Right lobe of liver (tissue), 6 donors: ENCODE data around the gene SLC31A1. TPM values are rescaled to one million over a fixed set of nuclear protein-coding genes. Genes with fewer than 3 reads are reported as not detected.
"Not testable (repeated sequence)": the region's sequence is repeated elsewhere in the genome, so short reads cannot be mapped to it uniquely, and the experiment has no call there.

ENCODE experiments used
- ATAC-seq, 4 donors: fragments of 200-7000 bp; cut with Tn5 transposase; one replicate each; pipeline ENCODE4 v1.9.1; 2020; ENCODE audit warnings: mild to moderate bottlenecking in 4 of 4, moderate library complexity in 4 of 4
- DNase-seq, 3 donors: peaks; one replicate each; pipeline ENCODE4 v3.0.0-alpha.2; 2020
- H3K27ac ChIP-seq, 3 donors: fragments of 200-600 bp; one replicate each; pipeline ENCODE4 v1.8.0; 2022
- H3K27me3 ChIP-seq, 2 donors: fragments of 200-600 bp; one replicate each; pipeline ENCODE4 v1.8.0; 2022
- H3K36me3 ChIP-seq, 4 donors: fragments of 200-600 bp; sonication (generic) in 1 of 4; one replicate each; pipeline versions ENCODE4 v1.5.1 to v1.8.0; 2017 to 2022; ENCODE audit warnings: control low read depth in 1 of 4
- H3K4me1 ChIP-seq, 4 donors: fragments of 200-600 bp; sonication (generic) in 1 of 4; one replicate each; pipeline versions ENCODE4 v1.5.1 to v1.8.0; 2017 to 2022; ENCODE audit warnings: control low read depth in 1 of 4
- H3K4me3 ChIP-seq, 3 donors: fragments of 200-600 bp; one replicate each; pipeline ENCODE4 v1.8.0; 2022
- H3K9me3 ChIP-seq, 4 donors: fragments of 200-600 bp; sonication (generic) in 1 of 4; one replicate each; pipeline versions ENCODE4 v1.5.1 to v1.8.0; 2017 to 2022; ENCODE audit warnings: control low read depth in 1 of 4
- CTCF ChIP-seq, 4 donors: fragments of 200-600 bp in 3 of 4; fragments of 450-650 bp in 1 of 4; IDR thresholded peaks; one replicate each; pipeline versions ENCODE4 v1.5.1 to v1.8.0; 2016 to 2022; ENCODE audit warnings: antibody characterized with exemption in 4 of 4, mild to moderate bottlenecking in 2 of 4
- POLR2A ChIP-seq: fragments of 450-650 bp; IDR thresholded peaks from one replicate; pipeline ENCODE4 v1.6.1; 2017; ENCODE audit warnings: antibody characterized with exemption, mild to moderate bottlenecking
- WGBS: methylation state at CpG from one replicate; pipeline ENCODE4 v1.1.6; 2018; ENCODE audit warnings: low coverage, low lambda C conversion rate; ENCODE audit not compliant: insufficient coverage; ENCODE audit errors: missing lambda C conversion rate; 5-methylcytosine and 5-hydroxymethylcytosine counted together
- intact Hi-C, 2 donors: fragments of 100-400 bp; cut with DNase I; formaldehyde crosslinking; loops; one replicate each; pipeline versions ENCODE4 v1.11.2 to v1.14.1; 2022
- total RNA-seq, 6 experiments: library from RNA; depleted of rRNA in 2 of 6; stranded (reverse); fragments of >200 nt in 2 of 6; fragmentation: NEBNext Ultra II Directional in 3 of 6; extraction: Animal tissue kit (Norgen Biotek cat#: 25700) in 3 of 6; gene quantifications; one replicate each; pipeline versions ENCODE4 v1.1.0 to v1.2.4, GENCODE V29; 2016 to 2023
- donor health status: DM: no; HTN: yes; CAD: no.
- donor health status: DM: no; HTN: no; CAD: no.
- donor health status: DM: no; HTN: no; CAD: no.
- donor health status: DM: no; HTN: yes; CAD: no.
- donor health status: DM: no; HTN: yes; CAD: no.

SLC31A1 gene
- total RNA-seq, 6 experiments from 2014 or later = 48.0 to 92.6 (median 71.5) TPM

- intact Hi-C loops = no loop called here
- H3K9me3 ChIP-seq = no peaks in the 10 kb centered on the region
- WGBS = 100% methylated on average over 4 of the region's 4 CpGs
- ATAC-seq (no peak), DNase-seq (no peak)
- H3K4me1 ChIP-seq = peaks cover 0 to 10% (median 0%) of the 10 kb centered on the region in 4 donors
- no peak overlapping the region for H3K27ac ChIP-seq
- no peaks in the 10 kb centered on the region for H3K27me3 ChIP-seq
- no peak for TF ChIP-seq CTCF (IDR thresholded peaks at IDR 0.05)
- no peak overlapping the region for H3K4me3 ChIP-seq
- H3K36me3 ChIP-seq = peaks cover 0 to 72% (median 23%) of the 10 kb centered on the region in 4 donors
Measured at GRCh38 chr9:113281356-113281755, 60.0 kb downstream of the SLC31A1 start.

GRCh38 chr9:113289091-113289490 lies 67.7 kb downstream of the SLC31A1 start:
- 60% methylated on average over 1 of the region's 2 CpGs for WGBS
- Histone ChIP-seq H3K9me3 (no peaks in the 10 kb centered on the region), H3K27me3 (no peaks in the 10 kb centered on the region), H3K4me1 (no peaks in the 10 kb centered on the region), H3K36me3 (peaks cover 5 to 87% (median 44%) of the 10 kb centered on the region in 4 donors), H3K4me3 (no peak overlapping the region), H3K27ac (no peak overlapping the region)
- no peak for DNase-seq
- intact Hi-C loops = no loop called here
- ATAC-seq = no peak
- TF ChIP-seq CTCF (IDR thresholded peaks at IDR 0.05) = no peak
- TF ChIP-seq POLR2A = no peak

- DNase-seq (no peak), ATAC-seq (no peak)
- Histone ChIP-seq H3K9me3 (no peaks in the 10 kb centered on the region), H3K36me3 (peaks cover 5 to 77% (median 39%) of the 10 kb centered on the region in 4 donors), H3K27ac (no peak overlapping the region), H3K4me3 (no peak overlapping the region), H3K4me1 (no peaks in the 10 kb centered on the region), H3K27me3 (no peaks in the 10 kb centered on the region)
- intact Hi-C loops = no loop called here
- no peak for TF ChIP-seq CTCF (IDR thresholded peaks at IDR 0.05)
- no peak for TF ChIP-seq POLR2A
- WGBS = 87% methylated on average over 6 of the region's 6 CpGs
Measured at GRCh38 chr9:113290052-113290607, 68.8 kb downstream of the SLC31A1 start.

- Histone ChIP-seq H3K36me3 (peaks cover 5 to 47% (median 26%) of the 10 kb centered on the region in 4 donors), H3K27ac (no peak overlapping the region), H3K9me3 (no peaks in the 10 kb centered on the region), H3K4me1 (no peaks in the 10 kb centered on the region), H3K27me3 (no peaks in the 10 kb centered on the region), H3K4me3 (no peak overlapping the region)
- ATAC-seq (no peak), DNase-seq (no peak)
- TF ChIP-seq POLR2A (no peak), CTCF (IDR thresholded peaks at IDR 0.05) (no peak)
- intact Hi-C loops = no loop called here
- 96% methylated on average over 7 of the region's 7 CpGs for WGBS
Measured at GRCh38 chr9:113293285-113293878, 72.0 kb downstream of the SLC31A1 start.

GRCh38 chr9:113296247-113296646 lies 74.9 kb downstream of the SLC31A1 start:
- ATAC-seq, H3K27ac ChIP-seq, H3K4me3 ChIP-seq, H3K9me3 ChIP-seq, H3K27me3 ChIP-seq, intact Hi-C loops, H3K4me1 ChIP-seq, DNase-seq: not testable (repeated sequence)
- 90% methylated on average over 8 of the region's 8 CpGs for WGBS
- peaks cover 0 to 18% (median 10%) of the 10 kb centered on the region in 4 donors for H3K36me3 ChIP-seq
